ENCODE data around the gene DDX31. TPM values are rescaled to one million over a fixed set of nuclear protein-coding genes. Genes with fewer than 3 reads are reported as not detected.
"Not testable (repeated sequence)": the region's sequence is repeated elsewhere in the genome, so short reads cannot be mapped to it uniquely, and the experiment has no call there.

The DDX31 gene
- total RNA-seq, 1 experiment from 2014 or later = 21.8 TPM

DNA sequence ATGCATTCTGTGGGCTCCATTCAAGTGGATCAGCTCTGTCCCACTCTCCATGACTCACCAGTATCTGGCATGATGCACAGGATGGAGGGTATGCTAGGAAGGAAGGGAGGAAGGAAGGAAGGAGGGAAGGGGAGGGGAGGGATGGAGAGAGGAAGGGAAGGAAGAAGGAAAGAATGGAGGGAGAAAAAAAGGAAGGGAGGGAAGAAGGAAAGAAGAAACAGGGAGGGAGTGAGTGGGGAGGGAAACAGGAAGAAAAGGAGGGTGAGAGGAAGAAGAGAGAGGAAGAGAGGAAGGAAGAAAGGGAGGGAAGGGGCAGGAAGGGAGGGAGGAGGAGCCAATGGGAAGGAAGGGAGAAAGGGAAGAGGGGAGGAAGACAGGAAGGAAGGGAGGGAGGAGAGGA is 92.7 kb downstream of the DDX31 start:
- Histone ChIP-seq H3K9ac (ENCODE audit: low read length) (no peak overlapping the region), H3K36me3 (ENCODE audit: insufficient read depth, low read length) (no peaks in the 10 kb centered on the region), H4K20me1 (ENCODE audit: insufficient read depth, low read depth, low read length) (peaks cover 20% of the 10 kb centered on the region), H3K27ac (ENCODE audit: low read length) (no peak overlapping the region), H3K4me2 (ENCODE audit: low read depth, low read length, poor library complexity, severe bottlenecking) (no peak overlapping the region), H3K79me2 (ENCODE audit: low read length) (no peaks in the 10 kb centered on the region), H3K27me3 (ENCODE audit: low read length) (no peaks in the 10 kb centered on the region), H3K4me3 (ENCODE audit: low read length) (no peak overlapping the region), H2AFZ (ENCODE audit: low read length) (no peak overlapping the region), H3K9me2 (replicated peaks; ENCODE audit: insufficient read depth, low read length) (no peaks in the 10 kb centered on the region), H3K9me3 (ENCODE audit: low read length) (no peaks in the 10 kb centered on the region), H3K4me1 (ENCODE audit: low read length) (peaks cover 7% of the 10 kb centered on the region; the same call in 1 of the 2 replicates)
- DNase-seq = no peak

- H3K4me2 ChIP-seq (ENCODE audit: low read depth, low read length, poor library complexity, severe bottlenecking) = no peak overlapping the region
- H3K9ac ChIP-seq (ENCODE audit: low read length) = no peak overlapping the region
- no peaks in the 10 kb centered on the region for H3K27me3 ChIP-seq (ENCODE audit: low read length)
- no peaks in the 10 kb centered on the region for H3K36me3 ChIP-seq (ENCODE audit: insufficient read depth, low read length)
- no peak overlapping the region for H3K27ac ChIP-seq (ENCODE audit: low read length)
- no peak overlapping the region for H3K4me3 ChIP-seq (ENCODE audit: low read length)
- H4K20me1 ChIP-seq (ENCODE audit: insufficient read depth, low read depth, low read length) = peaks cover 16% of the 10 kb centered on the region; the same call in 1 of the 2 replicates
- no peak overlapping the region for H2AFZ ChIP-seq (ENCODE audit: low read length)
- DNase-seq = no peak
- no peaks in the 10 kb centered on the region for H3K9me3 ChIP-seq (ENCODE audit: low read length)
- peaks cover 12% of the 10 kb centered on the region; the same call in 1 of the 2 replicates for H3K4me1 ChIP-seq (ENCODE audit: low read length)
- no peaks in the 10 kb centered on the region for H3K79me2 ChIP-seq (ENCODE audit: low read length)
- H3K9me2 ChIP-seq (replicated peaks; ENCODE audit: insufficient read depth, low read length) = no peaks in the 10 kb centered on the region
Observed at GRCh38 chr9:132575811-132576210, 94.0 kb downstream of the DDX31 start.

- H3K9me3 ChIP-seq (ENCODE audit: low read length) = no peaks in the 10 kb centered on the region
- no peak overlapping the region for H3K4me2 ChIP-seq (ENCODE audit: low read depth, low read length, poor library complexity, severe bottlenecking)
- peaks cover 16% of the 10 kb centered on the region; the same call in 1 of the 2 replicates for H4K20me1 ChIP-seq (ENCODE audit: insufficient read depth, low read depth, low read length)
- peaks cover 18% of the 10 kb centered on the region for H3K4me1 ChIP-seq (ENCODE audit: low read length)
- no peaks in the 10 kb centered on the region for H3K79me2 ChIP-seq (ENCODE audit: low read length)
- H2AFZ ChIP-seq (ENCODE audit: low read length) = no peak overlapping the region
- no peaks in the 10 kb centered on the region for H3K27me3 ChIP-seq (ENCODE audit: low read length)
- no peak overlapping the region for H3K9ac ChIP-seq (ENCODE audit: low read length)
- no peaks in the 10 kb centered on the region for H3K36me3 ChIP-seq (ENCODE audit: insufficient read depth, low read length)
- peak; percentile 89 for DNase-seq
- H3K9me2 ChIP-seq (replicated peaks; ENCODE audit: insufficient read depth, low read length) = no peaks in the 10 kb centered on the region
- no peak overlapping the region for H3K4me3 ChIP-seq (ENCODE audit: low read length)
- H3K27ac ChIP-seq (ENCODE audit: low read length) = no peak overlapping the region
Observed at GRCh38 chr9:132575005-132575609, 94.7 kb downstream of the DDX31 start.

GRCh38 chr9:132572921-132573320 is 96.9 kb downstream of the DDX31 start:
- H3K27me3 ChIP-seq (ENCODE audit: low read length) = no peaks in the 10 kb centered on the region

GRCh38 chr9:132571806-132572600 is 97.8 kb downstream of the DDX31 start:
- no peak overlapping the region for H3K4me2 ChIP-seq (ENCODE audit: low read depth, low read length, poor library complexity, severe bottlenecking)
- peaks cover 46% of the 10 kb centered on the region for H3K4me1 ChIP-seq (ENCODE audit: low read length)
- no peaks in the 10 kb centered on the region for H3K36me3 ChIP-seq (ENCODE audit: insufficient read depth, low read length)
- no peaks in the 10 kb centered on the region for H3K27me3 ChIP-seq (ENCODE audit: low read length)
- H3K9me2 ChIP-seq (replicated peaks; ENCODE audit: insufficient read depth, low read length) = no peaks in the 10 kb centered on the region
- H3K79me2 ChIP-seq (ENCODE audit: low read length) = no peaks in the 10 kb centered on the region
- DNase-seq = no peak
- H3K9me3 ChIP-seq (ENCODE audit: low read length) = no peaks in the 10 kb centered on the region
- no peak overlapping the region for H3K9ac ChIP-seq (ENCODE audit: low read length)
- no peak overlapping the region for H3K4me3 ChIP-seq (ENCODE audit: low read length)
- H2AFZ ChIP-seq (ENCODE audit: low read length) = no peak overlapping the region
- H4K20me1 ChIP-seq (ENCODE audit: insufficient read depth, low read depth, low read length) = peaks cover 12% of the 10 kb centered on the region; the same call in 1 of the 2 replicates
- H3K27ac ChIP-seq (ENCODE audit: low read length) = no peak overlapping the region

More at GRCh38 chr9:132572921-132573320, 96.9 kb downstream of the DDX31 start:
- Histone ChIP-seq H3K4me1 (ENCODE audit: low read length) (peaks cover 38% of the 10 kb centered on the region), H3K9me2 (replicated peaks; ENCODE audit: insufficient read depth, low read length) (no peaks in the 10 kb centered on the region), H3K36me3 (ENCODE audit: insufficient read depth, low read length) (no peaks in the 10 kb centered on the region), H2AFZ (ENCODE audit: low read length) (no peak overlapping the region), H3K4me3 (ENCODE audit: low read length) (no peak overlapping the region), H3K4me2 (ENCODE audit: low read depth, low read length, poor library complexity, severe bottlenecking) (no peak overlapping the region), H3K9ac (ENCODE audit: low read length) (no peak overlapping the region), H3K79me2 (ENCODE audit: low read length) (no peaks in the 10 kb centered on the region), H4K20me1 (ENCODE audit: insufficient read depth, low read depth, low read length) (peaks cover 13% of the 10 kb centered on the region; the same call in 1 of the 2 replicates), H3K27ac (ENCODE audit: low read length) (no peak overlapping the region), H3K9me3 (ENCODE audit: low read length) (no peaks in the 10 kb centered on the region)
- no peak for DNase-seq

DNA sequence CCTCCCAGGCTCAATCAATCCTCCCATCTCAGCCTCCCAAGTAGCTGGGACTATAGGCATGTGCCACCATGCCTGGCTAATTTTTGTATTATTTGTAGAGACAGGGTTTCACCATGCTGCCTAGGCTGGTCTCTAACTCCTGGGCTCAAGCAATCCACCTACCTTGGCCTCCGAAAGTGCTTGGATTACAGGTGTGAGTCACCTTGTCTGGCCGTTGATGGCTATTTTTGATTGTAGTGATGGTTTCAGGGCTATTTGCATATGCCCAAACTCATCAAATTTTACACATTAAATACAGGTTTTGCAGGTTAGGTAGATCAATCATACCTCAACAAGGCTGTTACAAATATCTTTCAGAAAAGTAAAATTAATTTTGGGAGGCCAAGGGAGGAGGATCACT is 101.0 kb downstream of the DDX31 start:
- not testable (repeated sequence) for H2AFZ ChIP-seq (ENCODE audit: low read length)

DNA sequence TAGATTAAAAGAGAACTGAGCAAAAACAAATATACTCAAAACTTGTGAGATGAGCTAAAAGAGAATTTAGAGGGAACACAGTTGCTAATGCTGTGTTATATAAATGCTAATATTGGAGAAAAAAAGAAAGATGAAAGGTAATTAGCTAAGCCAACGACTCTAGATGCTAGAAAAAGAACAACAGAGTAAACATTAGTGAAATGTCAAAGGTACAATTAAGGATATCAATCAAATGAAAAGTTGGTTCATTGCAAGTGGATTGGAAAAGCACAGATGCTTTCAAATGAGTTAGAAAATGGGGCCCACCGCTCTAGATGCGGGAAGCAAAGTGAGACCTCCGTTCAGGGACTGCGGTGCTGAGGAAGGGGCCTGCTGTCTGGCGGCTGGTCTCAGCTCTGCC is 105.3 kb downstream of the DDX31 start:
- H4K20me1 ChIP-seq (ENCODE audit: insufficient read depth, low read depth, low read length) = no peaks in the 10 kb centered on the region
- H3K27me3 ChIP-seq (ENCODE audit: low read length) = no peaks in the 10 kb centered on the region
- no peaks in the 10 kb centered on the region for H3K79me2 ChIP-seq (ENCODE audit: low read length)
- DNase-seq = no peak
- no peak overlapping the region for H3K4me3 ChIP-seq (ENCODE audit: low read length)
- no peak overlapping the region for H3K4me2 ChIP-seq (ENCODE audit: low read depth, low read length, poor library complexity, severe bottlenecking)
- H3K9me2 ChIP-seq (replicated peaks; ENCODE audit: insufficient read depth, low read length) = no peaks in the 10 kb centered on the region
- no peak overlapping the region for H2AFZ ChIP-seq (ENCODE audit: low read length)
- H3K36me3 ChIP-seq (ENCODE audit: insufficient read depth, low read length) = no peaks in the 10 kb centered on the region
- H3K27ac ChIP-seq (ENCODE audit: low read length) = no peak overlapping the region
- H3K4me1 ChIP-seq (ENCODE audit: low read length) = peaks cover 24% of the 10 kb centered on the region
- H3K9me3 ChIP-seq (ENCODE audit: low read length) = no peaks in the 10 kb centered on the region
- H3K9ac ChIP-seq (ENCODE audit: low read length) = no peak overlapping the region

More for the DNA sequence above, 101.0 kb downstream of the DDX31 start:
- H3K9me2 ChIP-seq (replicated peaks; ENCODE audit: insufficient read depth, low read length); H3K4me3 ChIP-seq (ENCODE audit: low read length); H3K9ac ChIP-seq (ENCODE audit: low read length); H3K36me3 ChIP-seq (ENCODE audit: insufficient read depth, low read length); H3K79me2 ChIP-seq (ENCODE audit: low read length); H3K27me3 ChIP-seq (ENCODE audit: low read length); H4K20me1 ChIP-seq (ENCODE audit: insufficient read depth, low read depth, low read length); H3K9me3 ChIP-seq (ENCODE audit: low read length): not testable (repeated sequence)
- Histone ChIP-seq H3K4me2 (ENCODE audit: low read depth, low read length, poor library complexity, severe bottlenecking) (peak overlapping the region; percentile 50), H3K27ac (ENCODE audit: low read length) (peak overlapping the region; percentile 37; the same call in 1 of the 2 replicates), H3K4me1 (ENCODE audit: low read length) (peaks cover 46% of the 10 kb centered on the region)
- DNase-seq = peak; percentile 60

GRCh38 chr9:132562306-132562573 is 107.5 kb downstream of the DDX31 start:
- no peaks in the 10 kb centered on the region for H3K27me3 ChIP-seq (ENCODE audit: low read length)
- H3K4me2 ChIP-seq (ENCODE audit: low read depth, low read length, poor library complexity, severe bottlenecking) = no peak overlapping the region
- H2AFZ ChIP-seq (ENCODE audit: low read length) = no peak overlapping the region
- H3K27ac ChIP-seq (ENCODE audit: low read length) = no peak overlapping the region
- H3K4me3 ChIP-seq (ENCODE audit: low read length) = no peak overlapping the region
- H3K79me2 ChIP-seq (ENCODE audit: low read length) = no peaks in the 10 kb centered on the region
- H3K36me3 ChIP-seq (ENCODE audit: insufficient read depth, low read length) = no peaks in the 10 kb centered on the region
- H3K9me3 ChIP-seq (ENCODE audit: low read length) = no peaks in the 10 kb centered on the region
- H4K20me1 ChIP-seq (ENCODE audit: insufficient read depth, low read depth, low read length) = no peaks in the 10 kb centered on the region
- no peak overlapping the region for H3K9ac ChIP-seq (ENCODE audit: low read length)
- DNase-seq = no peak
- H3K4me1 ChIP-seq (ENCODE audit: low read length) = peaks cover 1% of the 10 kb centered on the region; the same call in 1 of the 2 replicates
- no peaks in the 10 kb centered on the region for H3K9me2 ChIP-seq (replicated peaks; ENCODE audit: insufficient read depth, low read length)

Measured in Karpas-422 (cell line).